Mucosa of stomach (tissue), 1 donor: ENCODE results near the gene GPAT3.
"Not testable (repeated sequence)": the region's sequence is repeated elsewhere in the genome, so short reads cannot be mapped to it uniquely, and the experiment has no call there.

Source experiments
- H3K27me3 ChIP-seq: one replicate; pipeline ENCODE4 v1.7.0; 2013; ENCODE audit warnings: mild to moderate bottlenecking, low read length; ENCODE audit not compliant: control insufficient read depth, insufficient read depth
- H3K36me3 ChIP-seq: one replicate; pipeline ENCODE4 v1.7.0; 2013; ENCODE audit warnings: low read length; ENCODE audit not compliant: control insufficient read depth, insufficient read depth
- H3K4me1 ChIP-seq: one replicate; pipeline ENCODE4 v1.7.0; 2013; ENCODE audit warnings: mild to moderate bottlenecking, low read length; ENCODE audit not compliant: control insufficient read depth, insufficient read depth
- H3K4me3 ChIP-seq: one replicate; pipeline ENCODE4 v1.7.0; 2013; ENCODE audit warnings: low read length
- H3K9ac ChIP-seq: one replicate; pipeline ENCODE4 v1.7.0; 2013; ENCODE audit warnings: mild to moderate bottlenecking, low read length, moderate library complexity
- H3K9me3 ChIP-seq: one replicate; pipeline ENCODE4 v1.7.0; 2013; ENCODE audit warnings: mild to moderate bottlenecking, low read length, moderate library complexity; ENCODE audit not compliant: control insufficient read depth
- donor health status: Pancreatic carcinoma.

GPAT3 gene

DNA sequence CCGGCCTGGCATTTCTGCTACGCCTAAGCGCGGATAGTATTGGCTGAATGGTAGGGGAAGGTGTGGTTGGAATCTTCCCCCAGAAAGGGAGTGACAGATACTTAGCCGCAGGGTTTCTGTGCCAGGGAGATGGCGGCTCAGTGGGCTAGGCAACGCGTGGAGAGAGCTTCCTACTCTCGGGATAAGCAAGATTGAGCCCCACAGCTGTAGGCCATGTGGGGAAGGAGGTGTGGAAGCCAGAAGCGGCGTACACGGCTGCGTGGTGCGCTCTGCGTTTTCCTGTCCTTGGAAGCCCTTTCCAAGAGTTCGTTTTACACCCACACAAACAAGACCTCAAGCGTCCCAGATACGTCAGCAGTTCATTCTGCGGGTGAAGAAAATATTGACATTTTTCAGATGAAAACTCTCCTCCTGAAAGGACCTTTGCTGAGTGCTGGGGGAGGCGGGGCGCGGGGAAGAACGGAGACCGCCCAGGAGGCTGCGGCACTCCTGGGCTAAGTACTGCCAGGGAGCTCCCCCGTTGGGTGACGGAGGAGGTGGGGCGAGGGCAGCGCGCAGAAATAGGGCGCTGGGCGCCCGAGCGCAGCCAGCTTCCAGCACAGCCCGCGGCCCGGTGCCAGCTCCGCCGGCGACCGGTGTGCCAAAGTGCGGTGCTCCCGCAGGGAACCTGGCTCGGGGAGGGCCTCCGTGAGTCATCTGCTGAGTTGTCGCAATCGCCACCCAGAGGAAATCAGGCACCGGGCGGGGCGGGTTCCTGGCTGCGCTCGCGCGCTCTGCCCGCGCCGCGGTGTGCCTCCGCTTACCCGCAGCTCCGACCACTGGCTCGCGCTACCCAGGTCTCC lies at the start of gene GPAT3:
Gene GPAT3 (plus strand): TSS at position 589 of the 842 bp plus-strand sequence. CDS start 515 bp downstream, outside the sequence.
- H3K4me3 ChIP-seq, result peak within 1 kb of the TSS; percentile 48
- H3K9me3 ChIP-seq, result no peaks in the 10 kb centered on the region
- peaks cover 16% of the 10 kb centered on the region for H3K4me1 ChIP-seq
- peak within 1 kb of the TSS; percentile 84 for H3K9ac ChIP-seq
- H3K27me3 ChIP-seq, result peaks cover 27% of the 10 kb centered on the region
- H3K36me3 ChIP-seq, result no peaks in the 10 kb centered on the region

DNA sequence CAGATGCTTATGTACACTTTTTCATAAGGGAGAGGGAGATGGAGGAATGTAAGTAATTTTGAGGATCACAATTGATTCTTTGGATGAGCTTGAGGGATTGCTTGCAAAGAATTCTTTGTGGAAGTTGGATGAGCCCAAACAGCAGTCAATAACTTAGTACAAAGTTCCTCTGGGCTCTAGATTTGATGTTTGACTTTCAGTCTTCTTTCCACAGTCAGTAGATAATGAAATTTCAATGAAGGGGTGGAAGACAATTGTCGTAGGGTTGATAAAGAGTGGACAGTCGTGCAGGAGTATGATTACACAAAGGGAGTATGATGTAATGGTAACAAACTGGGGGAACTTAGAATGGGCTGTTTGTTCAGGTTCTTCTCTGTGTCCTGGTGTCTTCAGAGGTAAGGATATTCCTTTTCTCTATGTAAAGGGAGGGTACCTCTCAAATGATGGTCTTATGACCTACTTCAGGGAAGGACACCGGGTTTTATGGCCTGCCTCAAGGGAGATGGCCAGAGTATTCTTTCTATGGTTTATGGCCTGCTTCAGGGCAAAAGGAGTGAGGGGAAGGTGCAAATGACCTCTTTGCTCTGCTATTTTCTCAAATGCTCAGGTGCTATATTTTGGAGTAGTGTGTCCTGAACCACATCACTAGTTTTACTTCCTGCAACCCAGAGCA lies 49.3 kb upstream of the GPAT3 start:
- peaks cover 3% of the 10 kb centered on the region for H3K4me1 ChIP-seq
- H3K9ac ChIP-seq, result no peak overlapping the region
- no peaks in the 10 kb centered on the region for H3K9me3 ChIP-seq
- H3K4me3 ChIP-seq, result no peak overlapping the region
- no peaks in the 10 kb centered on the region for H3K27me3 ChIP-seq
- H3K36me3 ChIP-seq, result no peaks in the 10 kb centered on the region

DNA sequence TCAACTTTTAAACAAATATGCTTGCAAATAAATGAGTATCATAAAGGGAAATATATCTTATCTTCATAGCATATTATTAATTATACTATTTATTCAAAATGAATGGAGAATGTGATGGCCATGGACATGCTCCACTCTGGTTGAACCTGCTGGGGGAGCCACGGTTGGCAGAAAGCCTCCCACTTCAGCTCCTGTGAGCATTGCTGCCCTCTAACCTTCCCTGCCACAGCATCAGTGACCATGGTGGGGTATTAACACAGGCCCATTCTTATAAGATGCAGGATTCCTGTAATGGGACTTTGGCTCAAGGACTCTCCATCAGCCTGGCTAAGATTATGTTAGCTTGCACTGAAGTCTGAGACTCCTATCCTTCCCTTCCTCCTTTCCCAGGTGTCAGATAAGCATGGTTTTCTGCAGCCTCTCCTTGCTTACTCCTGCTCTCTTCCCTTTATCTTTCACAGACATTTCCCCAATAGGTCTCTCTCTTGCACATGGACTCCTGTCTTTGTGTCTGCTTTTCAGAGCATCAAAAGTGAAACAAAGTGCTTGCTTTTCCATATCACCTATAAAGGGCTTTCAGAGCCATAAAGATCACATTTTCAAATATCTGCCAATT lies 46.1 kb upstream of the GPAT3 start:
- no peaks in the 10 kb centered on the region for H3K36me3 ChIP-seq
- H3K4me3 ChIP-seq, result no peak overlapping the region
- no peaks in the 10 kb centered on the region for H3K27me3 ChIP-seq
- no peak overlapping the region for H3K9ac ChIP-seq
- no peaks in the 10 kb centered on the region for H3K9me3 ChIP-seq
- peaks cover 3% of the 10 kb centered on the region for H3K4me1 ChIP-seq

DNA sequence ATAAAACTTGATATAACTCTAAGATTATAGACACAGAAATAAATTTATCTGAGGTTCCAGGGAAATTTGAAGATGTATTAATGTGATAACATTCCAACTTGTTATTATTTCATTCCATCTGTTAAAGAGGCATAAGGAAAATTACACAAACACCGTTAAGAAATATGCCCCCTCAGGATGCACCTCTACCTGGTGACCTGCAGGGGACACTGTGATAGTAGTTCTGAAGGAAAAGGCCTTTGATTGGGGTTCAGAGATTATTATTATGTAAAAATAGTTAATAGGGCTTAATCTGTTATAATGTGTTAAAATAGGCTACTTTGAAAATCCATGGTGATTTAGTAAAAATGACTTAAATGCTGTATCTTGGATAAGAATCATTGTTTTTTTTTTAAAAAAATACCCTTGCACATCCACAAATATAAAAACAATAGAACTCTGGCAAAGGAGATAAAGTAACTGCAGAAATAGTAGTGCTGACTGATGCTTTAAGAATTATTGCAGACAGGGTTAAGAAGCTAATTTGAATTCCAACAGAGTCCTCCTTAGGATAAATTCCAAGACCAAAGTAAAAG lies 44.9 kb upstream of the GPAT3 start:
- Histone ChIP-seq H3K4me3 (no peak overlapping the region), H3K9me3 (no peaks in the 10 kb centered on the region), H3K4me1 (no peaks in the 10 kb centered on the region), H3K27me3 (no peaks in the 10 kb centered on the region), H3K36me3 (no peaks in the 10 kb centered on the region), H3K9ac (no peak overlapping the region)

DNA sequence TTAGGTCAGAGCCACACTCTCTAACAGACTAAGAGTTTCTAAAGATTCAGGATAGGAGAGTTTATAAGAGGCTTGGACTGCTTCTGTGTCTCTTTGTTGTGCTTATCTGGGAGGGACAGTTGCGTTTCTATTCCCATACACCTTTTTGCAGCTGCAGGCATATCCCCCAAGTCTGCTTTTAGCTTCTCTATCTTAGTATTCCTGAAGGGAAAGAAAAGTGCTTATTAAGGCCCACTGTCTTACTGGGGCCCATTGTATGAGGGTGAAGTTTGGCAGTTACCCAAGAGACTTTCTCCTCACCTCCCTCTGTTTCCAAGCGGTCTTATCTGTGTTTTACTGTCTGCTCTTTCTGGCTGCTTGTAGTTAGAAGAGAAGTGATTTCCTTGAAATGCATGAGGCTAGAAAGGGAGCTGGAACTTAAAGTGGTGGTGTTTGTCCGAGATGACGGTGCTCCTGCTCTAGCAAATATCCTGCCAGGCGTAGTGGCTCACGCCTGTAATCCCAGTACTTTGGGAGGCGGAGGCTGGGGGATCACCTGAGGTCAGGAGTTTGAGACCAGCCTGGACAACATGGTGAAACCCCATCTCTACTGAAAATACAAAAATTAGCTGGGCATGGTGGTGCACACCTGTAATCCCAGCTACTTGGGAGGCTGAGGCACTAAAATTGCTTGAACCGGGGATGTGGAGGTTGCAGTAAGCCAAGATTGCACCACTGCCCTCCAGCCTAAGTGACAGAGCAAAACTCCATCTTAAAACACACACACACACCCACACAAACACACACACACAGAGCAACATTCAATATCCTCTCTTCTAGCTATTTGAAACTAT lies 39.6 kb upstream of the GPAT3 start:
- not testable (repeated sequence) for H3K36me3 ChIP-seq, H3K9me3 ChIP-seq, H3K9ac ChIP-seq, H3K4me1 ChIP-seq, H3K27me3 ChIP-seq, H3K4me3 ChIP-seq

DNA sequence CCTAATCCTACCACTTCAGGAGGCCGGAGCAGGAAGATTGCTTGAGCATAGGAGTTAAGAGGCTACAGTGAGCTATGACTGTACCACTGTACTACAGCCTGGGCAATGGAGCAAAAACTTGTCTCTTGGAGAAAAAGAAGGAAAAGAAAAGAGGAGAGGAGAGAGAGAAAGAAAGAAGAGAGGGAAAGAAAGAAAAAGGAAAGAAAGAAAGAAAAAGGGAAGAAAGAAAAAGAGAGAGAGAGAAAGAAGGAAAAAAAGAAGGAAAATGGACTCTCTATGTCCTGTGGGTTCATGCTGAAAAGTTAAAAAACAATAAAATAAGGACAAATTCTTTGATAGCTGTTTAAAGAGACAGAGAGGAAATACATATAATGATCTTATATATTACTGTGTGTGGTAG lies 37.7 kb upstream of the GPAT3 start:
- no peak overlapping the region for H3K9ac ChIP-seq
- H3K4me1 ChIP-seq, result no peaks in the 10 kb centered on the region
- no peaks in the 10 kb centered on the region for H3K36me3 ChIP-seq
- H3K9me3 ChIP-seq, result no peaks in the 10 kb centered on the region
- H3K4me3 ChIP-seq, result no peak overlapping the region
- no peaks in the 10 kb centered on the region for H3K27me3 ChIP-seq

DNA sequence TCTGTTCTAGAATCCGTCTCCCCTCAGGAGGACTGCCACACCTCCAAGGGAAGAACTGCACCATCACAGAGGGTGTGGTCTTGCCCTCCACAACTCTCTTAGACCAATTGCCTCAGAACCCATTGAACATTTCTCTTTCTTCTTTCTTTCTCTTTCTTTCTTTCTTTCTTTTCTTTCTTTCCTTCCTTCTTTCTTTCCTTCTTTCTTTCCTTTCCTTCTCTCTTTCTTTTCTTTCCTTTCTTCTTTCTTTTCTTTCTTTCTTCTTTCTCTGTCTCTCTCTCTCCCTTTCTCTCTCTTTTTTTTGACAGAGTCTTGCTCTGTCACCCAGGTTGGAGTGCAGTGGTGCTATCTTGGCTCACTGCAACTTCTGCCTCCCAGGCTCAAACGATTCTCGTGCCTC lies 34.2 kb upstream of the GPAT3 start:
- not testable (repeated sequence) for H3K27me3 ChIP-seq, H3K9me3 ChIP-seq, H3K4me3 ChIP-seq, H3K4me1 ChIP-seq, H3K9ac ChIP-seq, H3K36me3 ChIP-seq

DNA sequence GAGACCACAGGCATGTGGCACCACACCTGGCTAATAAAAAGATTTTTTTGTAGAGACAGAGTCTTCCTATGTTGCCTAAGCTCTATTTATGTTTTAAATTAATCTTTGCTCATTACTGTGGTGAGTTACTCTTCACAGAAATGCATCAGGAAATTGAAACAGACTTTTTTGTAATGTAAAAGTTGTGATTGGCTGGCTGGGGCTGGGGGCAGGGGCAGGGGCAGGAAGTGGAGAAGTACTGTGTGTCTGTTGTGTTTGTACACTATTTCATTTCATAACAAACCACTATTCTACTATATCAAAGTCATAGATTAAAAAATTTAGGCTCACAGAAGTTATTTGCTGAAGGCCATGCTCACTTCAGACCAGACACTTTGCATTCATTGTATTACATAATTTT lies 31.9 kb upstream of the GPAT3 start:
- Histone ChIP-seq H3K27me3 (peaks cover 2% of the 10 kb centered on the region), H3K36me3 (no peaks in the 10 kb centered on the region), H3K9ac (no peak overlapping the region), H3K9me3 (no peaks in the 10 kb centered on the region), H3K4me3 (no peak overlapping the region), H3K4me1 (no peaks in the 10 kb centered on the region)

DNA sequence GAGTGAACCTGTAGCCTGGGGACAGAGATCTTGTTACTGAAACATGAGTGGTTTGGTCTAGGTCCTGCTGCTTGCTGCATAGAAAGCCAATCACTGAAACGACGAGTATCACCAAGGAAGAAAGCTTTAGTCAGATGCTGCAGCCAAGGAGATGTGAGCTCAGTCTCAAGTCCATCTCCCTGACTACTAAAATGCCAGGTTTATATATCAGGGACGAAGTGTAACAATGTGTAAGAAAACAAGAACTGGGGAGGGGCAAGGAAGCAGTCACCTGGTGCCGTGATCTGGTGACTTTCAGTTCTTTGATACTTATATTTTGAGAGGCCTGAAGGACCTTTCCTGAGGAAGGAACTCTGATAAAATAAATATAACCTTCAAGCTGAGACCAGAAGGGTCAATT lies 31.4 kb upstream of the GPAT3 start:
- Histone ChIP-seq H3K9ac (no peak overlapping the region), H3K4me3 (no peak overlapping the region), H3K36me3 (no peaks in the 10 kb centered on the region), H3K9me3 (no peaks in the 10 kb centered on the region), H3K27me3 (peaks cover 2% of the 10 kb centered on the region), H3K4me1 (no peaks in the 10 kb centered on the region)

DNA sequence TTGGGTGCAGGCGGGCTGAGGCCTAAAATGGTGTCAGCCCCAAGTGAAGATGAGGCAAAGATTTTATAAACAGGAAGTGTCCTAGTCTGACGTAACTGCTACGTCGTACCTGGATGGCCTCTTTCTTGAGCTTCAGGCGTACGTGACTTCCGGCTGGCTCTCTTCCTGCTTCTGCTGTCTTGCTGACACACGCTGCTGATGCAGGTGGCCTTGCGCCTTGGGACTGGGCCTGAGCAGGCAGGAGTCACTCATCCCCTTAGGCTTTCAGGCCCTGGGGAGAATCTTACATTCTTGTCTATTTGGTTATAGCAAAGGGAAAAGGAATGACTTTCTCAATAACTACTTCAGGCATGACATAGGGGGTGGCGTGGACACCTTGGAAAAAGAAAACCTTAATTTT lies 30.9 kb upstream of the GPAT3 start:
- no peaks in the 10 kb centered on the region for H3K36me3 ChIP-seq
- no peak overlapping the region for H3K4me3 ChIP-seq
- no peaks in the 10 kb centered on the region for H3K4me1 ChIP-seq
- no peak overlapping the region for H3K9ac ChIP-seq
- H3K9me3 ChIP-seq, result no peaks in the 10 kb centered on the region
- H3K27me3 ChIP-seq, result peaks cover 2% of the 10 kb centered on the region

DNA sequence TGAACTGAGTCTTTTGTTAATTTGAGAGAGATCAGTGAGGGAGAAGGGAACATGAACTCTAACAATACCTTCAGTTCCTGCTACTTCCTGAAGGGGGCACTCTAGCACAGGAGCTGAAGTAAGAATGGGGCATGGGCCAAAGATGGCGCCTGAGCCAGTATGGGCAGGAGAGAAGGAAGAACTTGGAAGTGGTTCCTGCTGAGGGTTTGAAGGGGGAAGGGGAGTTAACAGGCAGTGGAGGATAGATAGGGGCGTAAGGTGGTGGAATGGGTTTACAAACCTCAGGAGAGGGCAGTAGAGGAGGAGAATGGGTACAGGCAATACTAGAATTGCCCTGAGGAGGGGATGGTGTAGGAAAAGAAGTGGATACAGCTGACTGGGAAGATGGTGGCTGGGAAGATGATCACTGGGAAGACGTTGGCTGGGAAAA lies 26.7 kb upstream of the GPAT3 start:
- not testable (repeated sequence) for H3K36me3 ChIP-seq, H3K4me3 ChIP-seq, H3K9me3 ChIP-seq, H3K9ac ChIP-seq, H3K4me1 ChIP-seq, H3K27me3 ChIP-seq
